HCT116 (cell line): ENCODE data around the gene CFAP410. TPM values are rescaled to one million over a fixed set of nuclear protein-coding genes. Genes with fewer than 3 reads are reported as not detected.

Experiments used
- ATAC-seq: fragments of 200-7000 bp; cut with Tn5 transposase; 2 replicates; pipeline ENCODE4 v1.9.1; 2020; ENCODE audit warnings: mild to moderate bottlenecking, moderate library complexity
- BruUV-seq: library from RNA; stranded (reverse); fragments of 400-500 nt; replicated peaks from 2 replicates; lab custom pipeline; 2021; lab: Mats Ljungman, UMichigan
- CTCF ChIA-PET: fragments of 300-600 bp; sonication (Branson Sonifier 250); formaldehyde crosslinking; loops from one replicate; lab custom pipeline; 2021; ENCODE audit warnings: antibody characterized with exemption; lab: Charles Lee
- POLR2A ChIA-PET: fragments of 300-600, 350-600 bp; sonication (Branson Sonifier 250); formaldehyde crosslinking; loops from one replicate; lab custom pipeline; 2021; ENCODE audit warnings: antibody characterized with exemption; lab: Charles Lee
- RAD21 ChIA-PET, 2 experiments: fragments of 300-600 bp; sonication (Branson Sonifier 250); formaldehyde crosslinking; loops; one replicate each; lab custom pipeline; 2023; ENCODE audit warnings: low total read pairs in 2 of 2; ENCODE audit not compliant: uncharacterized antibody in 2 of 2, unreplicated experiment in 2 of 2, low non-redundant PET in 1 of 2; lab: Charles Lee
- DNase-seq: peaks from one replicate; pipeline ENCODE4 v3.0.0-alpha.2; 2010; ENCODE audit warnings: low read depth, low spot score
- H2AFZ ChIP-seq: fragments of 200-600 bp; shearing (Covaris generic), sonication (generic); 2 replicates; pipeline ENCODE4 v1.6.1; 2017; ENCODE audit warnings: low read depth, mixed run types, mixed read lengths, antibody characterized with exemption, low read length; ENCODE audit not compliant: poor library complexity, severe bottlenecking
- H3K27ac ChIP-seq: 2 replicates; pipeline ENCODE4 v1.5.1; 2012; ENCODE audit warnings: low read depth, low read length
- H3K27me3 ChIP-seq: fragments of 200-600 bp; sonication (generic); 2 replicates; pipeline ENCODE4 v1.6.1; 2016; ENCODE audit warnings: mixed run types, low read length, mixed read lengths; ENCODE audit not compliant: insufficient read depth
- H3K36me3 ChIP-seq, 2 experiments: fragments of 200-500 bp in 1 of 2; fragments of 200-600 bp in 1 of 2; sonication (Bioruptor generic) in 1 of 2; sonication (generic) in 1 of 2; 2 replicates each; pipeline versions ENCODE4 v1.5.1 to v1.6.1; 2014 to 2016; ENCODE audit warnings: low read length in 2 of 2, inconsistent platforms in 1 of 2, mixed read lengths in 1 of 2, mixed run types in 1 of 2; ENCODE audit not compliant: insufficient read depth in 2 of 2, control insufficient read depth in 1 of 2
- H3K4me1 ChIP-seq, 2 experiments: fragments of 200-600 bp in 1 of 2; sonication (generic) in 1 of 2; 2 replicates each; pipeline versions ENCODE4 v1.5.1 to v1.6.1; 2012 to 2017; ENCODE audit warnings: low read length in 2 of 2, inconsistent platforms in 1 of 2, mild to moderate bottlenecking in 1 of 2, mixed read lengths in 1 of 2, mixed run types in 1 of 2, moderate library complexity in 1 of 2; ENCODE audit not compliant: insufficient read depth in 2 of 2, control insufficient read depth in 1 of 2
- H3K4me2 ChIP-seq: fragments of 200-600 bp; sonication (generic); 2 replicates; pipeline ENCODE4 v1.6.1; 2017; ENCODE audit warnings: mixed run types, low read length, mixed read lengths
- H3K4me3 ChIP-seq, 2 experiments: fragments of 200-600 bp in 1 of 2; sonication (generic) in 1 of 2; replicated peaks in 1 of 2; 2 replicates each; pipeline ENCODE4 v1.5.1; 2011 to 2016; ENCODE audit warnings: low read length in 2 of 2, control low read depth in 1 of 2, low read depth in 1 of 2, mild to moderate bottlenecking in 1 of 2, mixed read lengths in 1 of 2, mixed run types in 1 of 2
- H3K79me2 ChIP-seq: fragments of 200-600 bp; sonication (generic); 2 replicates; pipeline ENCODE4 v1.6.1; 2017; ENCODE audit warnings: mild to moderate bottlenecking, mixed run types, low read length, moderate library complexity, mixed read lengths; ENCODE audit not compliant: insufficient read depth
- H3K9ac ChIP-seq: fragments of 200-600 bp; sonication (generic); 2 replicates; pipeline ENCODE4 v1.6.1; 2016; ENCODE audit warnings: low read length, mixed read lengths
- H3K9me2 ChIP-seq: fragments of 200-600 bp; sonication (generic), shearing (Covaris generic); 2 replicates; pipeline ENCODE4 v1.6.1; 2017; ENCODE audit warnings: mixed run types, mild to moderate bottlenecking, moderate library complexity; ENCODE audit not compliant: insufficient read depth
- H3K9me3 ChIP-seq, 2 experiments: fragments of 200-500 bp in 1 of 2; fragments of 200-600 bp in 1 of 2; sonication (Bioruptor generic) in 1 of 2; sonication (generic) in 1 of 2; 2 replicates each; pipeline ENCODE4 v1.6.1; 2014 to 2017; ENCODE audit warnings: low read length in 2 of 2, mixed read lengths in 2 of 2, inconsistent platforms in 1 of 2, low read depth in 1 of 2, mild to moderate bottlenecking in 1 of 2, mixed run types in 1 of 2, moderate library complexity in 1 of 2; ENCODE audit not compliant: control insufficient read depth in 1 of 2, insufficient read depth in 1 of 2
- H4K20me1 ChIP-seq: fragments of 200-600 bp; sonication (generic), shearing (Covaris generic); 2 replicates; pipeline ENCODE4 v1.6.1; 2017; ENCODE audit warnings: mixed run types, mild to moderate bottlenecking, moderate library complexity; ENCODE audit not compliant: insufficient read depth
- JUND ChIP-seq: IDR thresholded peaks from 2 replicates; pipeline ENCODE4 v1.6.1; 2012
- SIN3A ChIP-seq: IDR thresholded peaks from 2 replicates; pipeline ENCODE4 v1.6.1; 2012; ENCODE audit warnings: low read depth
- ZNF274 ChIP-seq: fragments of 200-500 bp; sonication (Bioruptor generic); IDR thresholded peaks from 2 replicates; pipeline ENCODE4 v1.6.1; 2014; ENCODE audit warnings: mild to moderate bottlenecking, low read depth, low read length, inconsistent platforms
- intact Hi-C: fragments of 100-400 bp; cut with micrococcal nuclease; formaldehyde crosslinking; loops from 2 replicates; pipeline ENCODE4 v1.10.0; 2022
- total RNA-seq: library from RNA; stranded (reverse); gene quantifications from one replicate; pipeline ENCODE4 v1.2.1, GENCODE V29; 2021; ENCODE audit not compliant: unreplicated experiment
- TF ChIP-seq, protein P1 (sequence below): IDR thresholded peaks from 2 replicates; pipeline ENCODE4 v1.6.1; 2012
- TF ChIP-seq, protein P2 (sequence below): IDR thresholded peaks from 2 replicates; pipeline ENCODE4 v1.6.1; 2012; ENCODE audit warnings: low read depth

CFAP410 gene
- total RNA-seq, 1 experiment from 2014 or later = 15.3 TPM

DNA sequence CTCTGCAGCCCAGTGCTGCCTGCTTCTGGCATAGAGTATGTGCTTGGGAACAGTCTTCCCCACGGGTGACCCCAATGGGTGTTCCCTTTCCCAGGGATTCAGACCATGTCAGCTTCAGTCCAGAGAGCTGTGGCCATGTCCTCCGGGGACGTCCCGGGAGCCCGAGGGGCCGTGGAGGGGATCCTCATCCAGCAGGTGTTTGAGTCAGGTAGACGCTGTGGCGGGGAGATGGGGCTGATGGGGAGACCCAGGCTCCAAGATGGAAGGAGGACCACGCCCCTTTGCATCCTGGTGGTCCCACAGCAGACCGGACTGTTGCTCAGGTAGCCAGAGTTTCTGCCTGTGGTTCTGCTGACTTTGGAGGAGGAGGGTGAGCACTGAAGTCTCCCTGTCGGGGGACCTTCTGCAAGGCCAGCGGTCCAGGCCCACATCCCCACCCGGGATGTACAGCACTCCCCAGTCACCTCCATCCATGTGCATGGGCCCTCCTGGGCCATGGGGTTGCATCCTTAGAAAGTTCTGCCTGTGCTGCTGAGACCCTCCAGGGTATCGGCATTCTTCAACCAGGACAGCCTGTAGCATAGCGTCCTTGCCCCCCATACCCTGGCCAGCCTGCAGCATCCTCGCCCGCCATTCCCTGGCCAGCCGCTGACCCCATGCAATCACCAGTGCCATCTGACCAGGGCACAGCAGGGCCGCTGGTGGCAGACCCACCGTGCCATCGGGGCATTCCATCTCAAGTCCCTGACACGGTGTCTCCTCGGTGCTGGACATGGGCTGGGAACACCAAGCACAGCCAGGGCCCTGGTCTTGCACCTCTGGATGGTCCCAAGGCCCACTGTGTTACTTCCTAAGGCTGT, 50.7 kb downstream of the CFAP410 start:
- intact Hi-C loops = no loop called here
- POLR2A ChIA-PET = no interaction called here
- no TSS peak for BruUV-seq

More for the DNA sequence above, 50.7 kb downstream of the CFAP410 start:
- H3K4me3 ChIP-seq = no peak overlapping the region
- H3K79me2 ChIP-seq = no peaks in the 10 kb centered on the region
- ATAC-seq = no peak
- no peaks in the 10 kb centered on the region for H4K20me1 ChIP-seq
- no peak for DNase-seq
- ChIA-PET CTCF (no interaction called here), RAD21 (no interaction called here)
- TF ChIP-seq ZNF274 = no peak
- TF ChIP-seq, protein P1, sequence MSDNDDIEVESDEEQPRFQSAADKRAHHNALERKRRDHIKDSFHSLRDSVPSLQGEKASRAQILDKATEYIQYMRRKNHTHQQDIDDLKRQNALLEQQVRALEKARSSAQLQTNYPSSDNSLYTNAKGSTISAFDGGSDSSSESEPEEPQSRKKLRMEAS = no peak
- TF ChIP-seq SIN3A = no peak
- TF ChIP-seq JUND = no peak
- TF ChIP-seq, protein P2, sequence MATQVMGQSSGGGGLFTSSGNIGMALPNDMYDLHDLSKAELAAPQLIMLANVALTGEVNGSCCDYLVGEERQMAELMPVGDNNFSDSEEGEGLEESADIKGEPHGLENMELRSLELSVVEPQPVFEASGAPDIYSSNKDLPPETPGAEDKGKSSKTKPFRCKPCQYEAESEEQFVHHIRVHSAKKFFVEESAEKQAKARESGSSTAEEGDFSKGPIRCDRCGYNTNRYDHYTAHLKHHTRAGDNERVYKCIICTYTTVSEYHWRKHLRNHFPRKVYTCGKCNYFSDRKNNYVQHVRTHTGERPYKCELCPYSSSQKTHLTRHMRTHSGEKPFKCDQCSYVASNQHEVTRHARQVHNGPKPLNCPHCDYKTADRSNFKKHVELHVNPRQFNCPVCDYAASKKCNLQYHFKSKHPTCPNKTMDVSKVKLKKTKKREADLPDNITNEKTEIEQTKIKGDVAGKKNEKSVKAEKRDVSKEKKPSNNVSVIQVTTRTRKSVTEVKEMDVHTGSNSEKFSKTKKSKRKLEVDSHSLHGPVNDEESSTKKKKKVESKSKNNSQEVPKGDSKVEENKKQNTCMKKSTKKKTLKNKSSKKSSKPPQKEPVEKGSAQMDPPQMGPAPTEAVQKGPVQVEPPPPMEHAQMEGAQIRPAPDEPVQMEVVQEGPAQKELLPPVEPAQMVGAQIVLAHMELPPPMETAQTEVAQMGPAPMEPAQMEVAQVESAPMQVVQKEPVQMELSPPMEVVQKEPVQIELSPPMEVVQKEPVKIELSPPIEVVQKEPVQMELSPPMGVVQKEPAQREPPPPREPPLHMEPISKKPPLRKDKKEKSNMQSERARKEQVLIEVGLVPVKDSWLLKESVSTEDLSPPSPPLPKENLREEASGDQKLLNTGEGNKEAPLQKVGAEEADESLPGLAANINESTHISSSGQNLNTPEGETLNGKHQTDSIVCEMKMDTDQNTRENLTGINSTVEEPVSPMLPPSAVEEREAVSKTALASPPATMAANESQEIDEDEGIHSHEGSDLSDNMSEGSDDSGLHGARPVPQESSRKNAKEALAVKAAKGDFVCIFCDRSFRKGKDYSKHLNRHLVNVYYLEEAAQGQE = no peak
- no peak overlapping the region for H3K4me2 ChIP-seq
- H2AFZ ChIP-seq = no peak overlapping the region
- H3K9me2 ChIP-seq = no peaks in the 10 kb centered on the region
- no peaks in the 10 kb centered on the region for H3K9me3 ChIP-seq
- H3K4me1 ChIP-seq = peaks cover 0 to 4% of the 10 kb centered on the region in 2 experiments; a peak in 1 of 4 replicates
- H3K36me3 ChIP-seq = no peaks in the 10 kb centered on the region
- H3K27ac ChIP-seq = no peak overlapping the region
- no peak overlapping the region for H3K9ac ChIP-seq
- no peaks in the 10 kb centered on the region for H3K27me3 ChIP-seq
